Neural cell (in vitro differentiated cells): ENCODE measurements around the gene INSIG1. TPM values are rescaled to one million over a fixed set of nuclear protein-coding genes. Genes with fewer than 3 reads are reported as not detected.
A peak's percentile ranks its signal among the peaks of the same experiment; 100 is the strongest.

Experiments
- H2AFZ ChIP-seq: fragments of 200-600, 300-800 bp; sonication (generic), shearing (Covaris generic); 2 replicates; pipeline ENCODE4 v1.6.0; 2014; ENCODE audit warnings: low read depth, mild to moderate bottlenecking, antibody characterized with exemption, low read length, moderate library complexity
- H3F3A ChIP-seq: fragments of 200-600 bp; shearing (Covaris generic); 2 replicates; pipeline ENCODE4 v1.6.1; 2016; ENCODE audit warnings: mild to moderate bottlenecking, moderate library complexity, mixed read lengths, antibody characterized with exemption, low read length; ENCODE audit not compliant: insufficient read depth, poor library complexity, severe bottlenecking
- H3K27ac ChIP-seq: fragments of 200-600, 300-800 bp; sonication (generic), shearing (Covaris generic); 2 replicates; pipeline ENCODE4 v1.5.1; 2014; ENCODE audit warnings: mild to moderate bottlenecking, low read length, moderate library complexity
- H3K27me3 ChIP-seq: fragments of 300-800, 200-600 bp; sonication (generic), shearing (Covaris generic); 2 replicates; pipeline ENCODE4 v1.6.0; 2014; ENCODE audit warnings: mild to moderate bottlenecking, low read depth, low read length, moderate library complexity; ENCODE audit not compliant: insufficient read depth
- H3K36me3 ChIP-seq: fragments of 300-800, 200-600 bp; sonication (generic), shearing (Covaris generic); 2 replicates; pipeline ENCODE4 v1.5.1; 2014; ENCODE audit warnings: mild to moderate bottlenecking, antibody characterized with exemption, low read length, moderate library complexity; ENCODE audit not compliant: insufficient read depth
- H3K4me2 ChIP-seq: fragments of 300-800, 200-600 bp; sonication (generic), shearing (Covaris generic); 2 replicates; pipeline ENCODE4 v1.6.0; 2014; ENCODE audit warnings: mild to moderate bottlenecking, low read length
- H3K4me3 ChIP-seq: fragments of 300-800, 200-600 bp; sonication (generic), shearing (Covaris generic); 2 replicates; pipeline ENCODE4 v1.5.1; 2014; ENCODE audit warnings: mild to moderate bottlenecking, low read length, moderate library complexity
- H3K79me2 ChIP-seq: fragments of 200-600 bp; shearing (Covaris generic); replicated peaks from 2 replicates; pipeline ENCODE4 v1.6.0; 2014; ENCODE audit warnings: mild to moderate bottlenecking, low read length, moderate library complexity; ENCODE audit not compliant: insufficient read depth
- H3K9ac ChIP-seq: fragments of 300-800, 200-600 bp; sonication (generic), shearing (Covaris generic); 2 replicates; pipeline ENCODE4 v1.6.1; 2016; ENCODE audit warnings: mild to moderate bottlenecking, low read length, mixed read lengths
- H3K9me2 ChIP-seq: fragments of 200-600 bp; shearing (Covaris generic); 2 replicates; pipeline ENCODE4 v1.6.1; 2016; ENCODE audit warnings: mild to moderate bottlenecking, low read length, mixed read lengths; ENCODE audit not compliant: insufficient read depth
- H3K9me3 ChIP-seq: fragments of 200-600, 300-800 bp; sonication (generic), shearing (Covaris generic); 2 replicates; pipeline ENCODE4 v1.6.1; 2016; ENCODE audit warnings: mild to moderate bottlenecking, mixed run types, low read length, moderate library complexity, mixed read lengths
- H4K20me1 ChIP-seq: fragments of 200-600 bp; shearing (Covaris generic); 2 replicates; pipeline ENCODE4 v1.6.1; 2016; ENCODE audit warnings: mild to moderate bottlenecking, mixed run types; ENCODE audit not compliant: insufficient read depth
- CTCF ChIP-seq: fragments of 450-650 bp; IDR thresholded peaks from 2 replicates; pipeline ENCODE4 v1.5.1; 2014; ENCODE audit warnings: antibody characterized with exemption, mild to moderate bottlenecking, moderate library complexity; ENCODE audit not compliant: poor library complexity, severe bottlenecking
- EP300 ChIP-seq: fragments of 450-650 bp; conservative IDR thresholded peaks from 2 replicates; pipeline ENCODE4 v1.6.1; 2014; ENCODE audit warnings: antibody characterized with exemption, mild to moderate bottlenecking, moderate library complexity; ENCODE audit not compliant: poor library complexity, severe bottlenecking
- EZH2 ChIP-seq: fragments of 200-600, 300-800 bp; shearing (Covaris generic), sonication (generic); IDR thresholded peaks from 2 replicates; pipeline ENCODE4 v1.6.1; 2014; ENCODE audit warnings: antibody characterized with exemption, low read length, borderline replicate concordance, mild to moderate bottlenecking; ENCODE audit not compliant: insufficient read depth, poor library complexity, severe bottlenecking
- MXI1 ChIP-seq: fragments of 450-650 bp; conservative IDR thresholded peaks from 2 replicates; pipeline ENCODE4 v1.6.1; 2014; ENCODE audit warnings: antibody characterized with exemption, mild to moderate bottlenecking; ENCODE audit not compliant: poor library complexity, severe bottlenecking
- POLR2AphosphoS5 ChIP-seq: IDR thresholded peaks from 2 replicates; pipeline ENCODE4 v1.6.1; 2012
- RAD21 ChIP-seq: fragments of 450-650 bp; conservative IDR thresholded peaks from 2 replicates; pipeline ENCODE4 v1.6.1; 2014; ENCODE audit warnings: antibody characterized with exemption, mild to moderate bottlenecking, moderate library complexity
- REST ChIP-seq: IDR thresholded peaks from 2 replicates; pipeline ENCODE4 v1.6.1; 2012; ENCODE audit warnings: borderline replicate concordance
- SMC3 ChIP-seq: fragments of 450-650 bp; conservative IDR thresholded peaks from 2 replicates; pipeline ENCODE4 v1.6.1; 2014; ENCODE audit warnings: antibody characterized with exemption, mild to moderate bottlenecking, moderate library complexity; ENCODE audit not compliant: poor library complexity
- TAF1 ChIP-seq: IDR thresholded peaks from 2 replicates; pipeline ENCODE4 v1.6.1; 2012; ENCODE audit warnings: low read depth
- polyA plus RNA-seq: library from polyadenylated mRNA; depleted of rRNA; stranded (reverse); fragments of >200 nt; gene quantifications from 2 replicates; pipeline ENCODE4 v1.2.3, GENCODE V29; 2014

The INSIG1 gene
- polyA plus RNA-seq, 1 donor from 2014 or later: 71.0 TPM

GRCh38 chr7:155343661-155344121, 46.0 kb downstream of the INSIG1 start:
- no peaks in the 10 kb centered on the region for H3K9me3 ChIP-seq
- no peak overlapping the region for H3K4me3 ChIP-seq
- no peaks in the 10 kb centered on the region for H3F3A ChIP-seq
- no peak overlapping the region for H3K4me2 ChIP-seq
- H3K36me3 ChIP-seq: no peaks in the 10 kb centered on the region
- H3K27me3 ChIP-seq: peaks cover 3% of the 10 kb centered on the region
- no peaks in the 10 kb centered on the region for H4K20me1 ChIP-seq
- H2AFZ ChIP-seq: no peak overlapping the region
- H3K9ac ChIP-seq: no peak overlapping the region
- H3K9me2 ChIP-seq: no peaks in the 10 kb centered on the region
- H3K79me2 ChIP-seq: no peaks in the 10 kb centered on the region
- TF ChIP-seq EP300 (no peak), CTCF (no peak), REST (no peak), TAF1 (no peak), MXI1 (no peak), POLR2AphosphoS5 (no peak), EZH2 (no peak), RAD21 (no peak), SMC3 (no peak)
- H3K27ac ChIP-seq: no peak overlapping the region

- Histone ChIP-seq H3K4me3 (peak overlapping the region; percentile 59), H3K27me3 (peaks cover 3% of the 10 kb centered on the region), H3K79me2 (no peaks in the 10 kb centered on the region), H3K36me3 (no peaks in the 10 kb centered on the region), H3K9me3 (no peaks in the 10 kb centered on the region), H3K9me2 (no peaks in the 10 kb centered on the region), H3K9ac (no peak overlapping the region), H3F3A (no peaks in the 10 kb centered on the region), H2AFZ (no peak overlapping the region), H4K20me1 (no peaks in the 10 kb centered on the region), H3K4me2 (no peak overlapping the region), H3K27ac (no peak overlapping the region)
- TF ChIP-seq MXI1 (no peak), REST (no peak), RAD21 (no peak), TAF1 (no peak), CTCF (no peak), EZH2 (no peak), POLR2AphosphoS5 (no peak), SMC3 (no peak), EP300 (no peak)
Measured at GRCh38 chr7:155344270-155344617, 46.6 kb downstream of the INSIG1 start.
